ENCODE results near the gene GMPPA.

Gene GMPPA

DNA sequence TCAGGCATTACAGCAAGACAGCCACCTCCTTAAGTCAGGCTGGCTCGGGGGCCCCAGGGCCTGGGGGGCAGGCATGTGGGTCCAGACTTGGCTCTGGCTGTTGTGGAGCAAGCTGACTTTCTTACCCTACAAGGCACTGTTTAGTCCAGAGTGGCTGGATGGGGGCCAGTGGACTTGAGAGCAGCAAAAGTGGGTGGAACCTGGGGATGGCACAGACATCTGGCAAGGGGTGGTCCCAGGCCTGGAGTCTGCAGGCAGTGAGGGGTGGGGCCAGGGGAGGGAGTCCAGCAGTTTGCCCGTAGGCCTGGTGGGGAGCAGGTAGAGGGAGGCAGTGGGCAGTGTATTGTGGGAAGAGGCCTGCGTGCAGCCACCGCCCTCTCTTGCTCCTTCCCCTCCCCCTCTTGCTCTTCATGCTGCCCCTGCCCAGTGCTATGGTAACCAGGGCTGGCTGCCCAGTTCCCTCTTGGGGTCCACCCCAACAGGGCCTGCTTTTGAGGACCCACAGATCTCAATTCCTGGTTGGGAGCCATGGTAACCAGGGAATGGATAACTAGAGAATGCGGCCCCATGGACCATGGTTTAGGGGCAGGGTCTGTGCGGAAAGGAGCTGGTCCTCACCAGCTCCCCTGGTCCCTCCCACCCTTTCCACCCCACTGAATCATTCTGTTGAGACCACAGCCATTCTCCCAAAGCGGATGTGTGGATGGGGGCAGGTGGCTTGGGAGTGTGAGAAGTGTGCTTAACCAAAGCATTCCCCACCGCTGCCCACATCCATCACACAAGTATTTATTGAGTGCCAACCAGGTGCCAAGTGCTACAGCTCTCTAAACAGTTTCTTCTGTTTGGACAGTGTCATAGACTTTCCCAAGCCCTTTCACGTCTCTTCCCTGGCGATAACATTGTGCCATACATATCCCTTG, 44.8 kb upstream of the GMPPA start:
- Histone ChIP-seq H3K9me3 (ENCODE audit: severe bottlenecking) (no peaks in the 10 kb centered on the region), H3K27ac (no peak overlapping the region), H3K27me3 (ENCODE audit: insufficient read depth, low read depth, severe bottlenecking) (no peaks in the 10 kb centered on the region), H3K4me3 (ENCODE audit: low read depth, low read length) (no peak overlapping the region), H3K36me3 (peaks cover 4% of the 10 kb centered on the region; the same call in 1 of the 2 replicates)
- DNase-seq = peak; percentile 61
- TF ChIP-seq, protein P1, sequence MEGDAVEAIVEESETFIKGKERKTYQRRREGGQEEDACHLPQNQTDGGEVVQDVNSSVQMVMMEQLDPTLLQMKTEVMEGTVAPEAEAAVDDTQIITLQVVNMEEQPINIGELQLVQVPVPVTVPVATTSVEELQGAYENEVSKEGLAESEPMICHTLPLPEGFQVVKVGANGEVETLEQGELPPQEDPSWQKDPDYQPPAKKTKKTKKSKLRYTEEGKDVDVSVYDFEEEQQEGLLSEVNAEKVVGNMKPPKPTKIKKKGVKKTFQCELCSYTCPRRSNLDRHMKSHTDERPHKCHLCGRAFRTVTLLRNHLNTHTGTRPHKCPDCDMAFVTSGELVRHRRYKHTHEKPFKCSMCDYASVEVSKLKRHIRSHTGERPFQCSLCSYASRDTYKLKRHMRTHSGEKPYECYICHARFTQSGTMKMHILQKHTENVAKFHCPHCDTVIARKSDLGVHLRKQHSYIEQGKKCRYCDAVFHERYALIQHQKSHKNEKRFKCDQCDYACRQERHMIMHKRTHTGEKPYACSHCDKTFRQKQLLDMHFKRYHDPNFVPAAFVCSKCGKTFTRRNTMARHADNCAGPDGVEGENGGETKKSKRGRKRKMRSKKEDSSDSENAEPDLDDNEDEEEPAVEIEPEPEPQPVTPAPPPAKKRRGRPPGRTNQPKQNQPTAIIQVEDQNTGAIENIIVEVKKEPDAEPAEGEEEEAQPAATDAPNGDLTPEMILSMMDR (IDR thresholded peaks at IDR 0.05; ENCODE audit: low read depth, low read length) = no peak

DNA sequence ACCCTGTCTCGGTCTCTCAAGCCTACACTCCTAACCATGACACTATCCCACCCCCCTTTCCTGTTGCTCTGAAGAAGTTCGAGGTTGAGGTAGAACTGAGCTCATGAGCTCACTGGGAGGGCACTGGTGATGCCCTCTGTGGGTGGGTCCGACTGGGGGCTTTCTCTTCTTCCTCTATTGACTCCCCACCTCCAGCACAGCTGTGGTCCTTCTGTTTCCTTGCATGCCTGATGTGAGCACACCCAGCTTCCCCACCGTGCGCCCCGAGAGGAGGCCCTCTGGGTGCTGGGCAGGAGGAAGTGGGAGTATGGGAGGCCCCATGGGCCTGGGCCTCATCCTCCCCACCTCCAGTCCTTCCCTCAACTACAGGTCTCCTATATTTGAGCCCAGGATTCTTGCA, 43.1 kb upstream of the GMPPA start:
- TF ChIP-seq, protein P1 (IDR thresholded peaks at IDR 0.05; ENCODE audit: low read depth, low read length) = no peak
- H3K27me3 ChIP-seq (ENCODE audit: insufficient read depth, low read depth, severe bottlenecking) = no peaks in the 10 kb centered on the region

DNA sequence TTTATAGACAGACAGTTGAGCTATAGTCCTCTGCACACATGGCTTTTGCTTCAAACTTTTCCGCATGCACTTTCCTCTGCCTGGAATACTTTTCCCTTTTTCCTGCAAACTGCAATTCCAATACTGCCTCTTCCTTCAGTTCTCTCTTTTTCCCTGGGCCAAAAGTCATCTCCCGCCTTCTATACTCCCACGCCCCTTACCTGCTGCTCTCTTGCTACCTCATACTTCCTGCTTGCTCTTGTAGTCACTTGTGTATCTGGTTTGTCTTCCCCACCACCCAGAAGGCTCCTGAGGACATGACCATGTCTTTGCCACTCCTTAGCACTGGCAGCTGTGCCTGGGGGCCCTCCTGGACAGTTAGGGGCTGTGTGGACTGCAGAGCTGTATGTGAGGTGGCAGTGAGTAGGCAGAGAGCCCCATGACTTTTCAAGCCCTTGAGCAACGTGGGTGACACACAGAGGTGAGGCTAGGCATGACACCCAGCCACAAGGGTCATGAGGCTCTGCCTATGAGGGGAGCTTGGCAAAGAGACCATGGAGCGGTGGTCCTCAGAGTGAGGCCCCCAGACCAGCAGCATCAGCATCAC, 40.8 kb upstream of the GMPPA start:
- TF ChIP-seq, protein P1 (IDR thresholded peaks at IDR 0.05; ENCODE audit: low read depth, low read length) = peak; percentile 61
- DNase-seq = peak; percentile 44
- Histone ChIP-seq H3K9me3 (ENCODE audit: severe bottlenecking) (no peaks in the 10 kb centered on the region), H3K27ac (no peak overlapping the region), H3K27me3 (ENCODE audit: insufficient read depth, low read depth, severe bottlenecking) (no peaks in the 10 kb centered on the region), H3K4me3 (ENCODE audit: low read depth, low read length) (no peak overlapping the region), H3K36me3 (peaks cover 13% of the 10 kb centered on the region)

More for the DNA sequence above, 43.1 kb upstream of the GMPPA start:
- H3K27ac ChIP-seq = no peak overlapping the region
- H3K9me3 ChIP-seq (ENCODE audit: severe bottlenecking) = no peaks in the 10 kb centered on the region
- no peaks in the 10 kb centered on the region for H3K36me3 ChIP-seq
- no peak overlapping the region for H3K4me3 ChIP-seq (ENCODE audit: low read depth, low read length)
- no peak for DNase-seq

DNA sequence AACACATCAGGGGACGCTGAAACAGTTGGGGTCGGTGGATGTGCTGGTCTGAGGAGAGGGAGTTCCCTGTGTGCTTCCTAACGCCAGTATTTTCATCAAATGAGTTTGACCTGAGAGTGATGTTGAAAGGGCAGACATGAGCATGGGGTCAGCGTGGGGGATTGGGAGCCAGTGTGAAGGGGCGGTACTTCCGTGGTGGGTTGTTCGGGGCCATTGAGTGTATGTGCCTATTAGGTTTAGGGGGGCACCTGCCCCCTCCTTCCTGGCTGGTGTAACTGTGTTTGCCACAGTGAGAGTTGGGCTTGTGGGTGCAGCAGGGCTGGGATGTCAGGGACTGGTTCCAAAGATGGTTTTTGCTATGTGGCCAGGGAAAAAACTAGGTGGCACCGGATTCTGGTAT, 39.7 kb upstream of the GMPPA start:
- DNase-seq = no peak
- Histone ChIP-seq H3K9me3 (ENCODE audit: severe bottlenecking) (no peaks in the 10 kb centered on the region), H3K27ac (peak overlapping the region; percentile 90), H3K27me3 (ENCODE audit: insufficient read depth, low read depth, severe bottlenecking) (no peaks in the 10 kb centered on the region), H3K4me3 (ENCODE audit: low read depth, low read length) (no peak overlapping the region), H3K36me3 (peaks cover 15% of the 10 kb centered on the region)
- TF ChIP-seq, protein P1 (IDR thresholded peaks at IDR 0.05; ENCODE audit: low read depth, low read length) = no peak

DNA sequence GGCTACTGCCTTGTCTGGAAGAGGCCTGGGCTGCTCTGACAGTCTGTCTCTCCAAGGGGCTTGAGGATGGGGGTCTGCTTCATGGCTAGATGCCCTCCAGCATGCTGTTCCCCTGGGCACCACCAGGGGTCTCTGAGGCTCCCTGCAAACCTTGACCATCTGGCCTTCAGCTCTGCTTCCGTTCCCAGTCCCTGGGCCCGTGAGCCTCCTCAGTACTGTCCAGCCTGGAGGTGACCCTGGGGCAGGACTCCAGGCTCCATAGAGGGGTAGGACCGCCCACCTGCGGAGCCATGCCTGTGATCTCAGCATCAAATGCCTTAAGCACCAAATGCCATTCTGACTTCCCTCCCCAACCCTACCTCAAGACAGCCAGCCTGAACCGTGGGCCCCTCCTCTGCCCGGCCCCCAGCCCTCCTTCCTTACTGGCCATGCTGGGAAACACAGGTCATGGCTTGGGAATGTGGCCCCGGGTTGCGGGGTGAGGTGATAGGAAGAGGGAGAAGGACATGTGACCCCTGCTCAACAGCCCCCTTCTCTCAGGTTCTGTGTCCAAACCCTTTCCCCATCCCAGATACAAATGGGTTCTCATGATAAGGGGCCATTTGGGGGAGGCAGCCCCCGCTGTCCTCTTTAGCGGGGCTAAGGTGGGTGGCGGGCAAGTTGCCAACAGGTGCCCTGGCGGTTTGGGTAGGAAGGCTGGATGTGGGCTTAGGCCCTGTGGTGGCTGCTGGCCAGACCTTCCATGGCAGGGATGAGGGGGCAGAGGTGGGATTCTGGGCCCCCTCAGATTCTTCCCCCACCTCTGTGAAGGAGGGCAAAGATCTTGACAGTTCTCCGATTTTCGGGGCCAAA, 39.0 kb upstream of the GMPPA start:
- Histone ChIP-seq H3K36me3 (peaks cover 21% of the 10 kb centered on the region), H3K27ac (peak overlapping the region; percentile 90), H3K9me3 (ENCODE audit: severe bottlenecking) (no peaks in the 10 kb centered on the region), H3K27me3 (ENCODE audit: insufficient read depth, low read depth, severe bottlenecking) (no peaks in the 10 kb centered on the region), H3K4me3 (ENCODE audit: low read depth, low read length) (no peak overlapping the region)
- TF ChIP-seq, protein P1 (IDR thresholded peaks at IDR 0.05; ENCODE audit: low read depth, low read length) = peak; percentile 98
- peak; percentile 89 for DNase-seq

Measured in WERI-Rb-1 (cell line).